Type B pancreatic cell (in vitro differentiated cells): ENCODE data around the gene LIMCH1. TPM values are rescaled to one million over a fixed set of nuclear protein-coding genes. Genes with fewer than 3 reads are reported as not detected.
A peak's percentile ranks its signal among the peaks of the same experiment; 100 is the strongest.

Experiments used
- DNase-seq: peaks from one replicate; pipeline ENCODE4 v3.0.0; 2021; ENCODE audit warnings: mixed read lengths; ENCODE audit not compliant: unreplicated experiment; ENCODE audit errors: extremely low spot score
- H3K27ac Mint-ChIP-seq: 2 replicates; pipeline ENCODE4 v1.8.0; 2021; ENCODE audit warnings: mild to moderate bottlenecking, mixed read lengths
- H3K27me3 Mint-ChIP-seq: 2 replicates; pipeline ENCODE4 v1.8.0; 2021; ENCODE audit warnings: mixed read lengths
- H3K36me3 Mint-ChIP-seq: 2 replicates; pipeline ENCODE4 v1.8.0; 2021; ENCODE audit warnings: mixed read lengths
- H3K4me1 Mint-ChIP-seq: one replicate; pipeline ENCODE4 v1.8.0; 2021; ENCODE audit warnings: mixed read lengths; ENCODE audit not compliant: unreplicated experiment
- H3K4me3 Mint-ChIP-seq: 2 replicates; pipeline ENCODE4 v1.8.0; 2021; ENCODE audit warnings: mild to moderate bottlenecking, mixed read lengths
- H3K9me3 Mint-ChIP-seq: 2 replicates; pipeline ENCODE4 v1.8.0; 2021; ENCODE audit warnings: mixed read lengths
- CTCF ChIP-seq: fragments of 200-600 bp; sonication (generic); conservative IDR thresholded peaks from 2 replicates; pipeline ENCODE4 v1.5.0; 2021; ENCODE audit warnings: antibody characterized with exemption, mild to moderate bottlenecking
- total RNA-seq: library from RNA; stranded (reverse); gene quantifications from 2 replicates; pipeline ENCODE4 v1.2.1, GENCODE V29; 2021; ENCODE audit warnings: low replicate concordance

LIMCH1 gene
- total RNA-seq, 1 donor from 2014 or later: 67.9 TPM

GRCh38 chr4:41746440-41747229, 208.7 kb downstream of the LIMCH1 start:
- Mint-ChIP-seq H3K27ac (no peak overlapping the region), H3K9me3 (no peaks in the 10 kb centered on the region), H3K36me3 (no peaks in the 10 kb centered on the region), H3K4me1 (peaks cover 16% of the 10 kb centered on the region), H3K27me3 (peaks cover 97% of the 10 kb centered on the region), H3K4me3 (peak overlapping the region; percentile 81)
- TF ChIP-seq CTCF: no peak
- no peak for DNase-seq

- no peaks in the 10 kb centered on the region for H3K9me3 Mint-ChIP-seq
- H3K4me3 Mint-ChIP-seq: peak overlapping the region; percentile 81
Measured at GRCh38 chr4:41747230-41748055, 209.5 kb downstream of the LIMCH1 start.

GRCh38 chr4:41748074-41748570, 210.2 kb downstream of the LIMCH1 start:
- no peak for DNase-seq
- Mint-ChIP-seq H3K9me3 (no peaks in the 10 kb centered on the region), H3K36me3 (no peaks in the 10 kb centered on the region), H3K4me1 (peaks cover 16% of the 10 kb centered on the region), H3K4me3 (peak overlapping the region; percentile 43), H3K27me3 (peaks cover 97% of the 10 kb centered on the region), H3K27ac (no peak overlapping the region)
- TF ChIP-seq CTCF: no peak

More at GRCh38 chr4:41747230-41748055, 209.5 kb downstream of the LIMCH1 start:
- peaks cover 97% of the 10 kb centered on the region for H3K27me3 Mint-ChIP-seq
- H3K27ac Mint-ChIP-seq: peak overlapping the region; percentile 6
- TF ChIP-seq CTCF: no peak
- no peak for DNase-seq
- no peaks in the 10 kb centered on the region for H3K36me3 Mint-ChIP-seq
- H3K4me1 Mint-ChIP-seq: peaks cover 16% of the 10 kb centered on the region

GRCh38 chr4:41748571-41749475, 210.9 kb downstream of the LIMCH1 start, which contains the start of gene PHOX2B:
Gene PHOX2B, minus strand, starts transcription at chr4:41748725. Its CDS starts 115 bp downstream, at chr4:41748610.
- TF ChIP-seq CTCF: no peak
- peaks cover 3% of the 10 kb centered on the region for H3K36me3 Mint-ChIP-seq
- peak within 1 kb of the TSS; percentile 81 for H3K4me3 Mint-ChIP-seq
- H3K4me1 Mint-ChIP-seq: peaks cover 16% of the 10 kb centered on the region
- H3K27me3 Mint-ChIP-seq: peaks cover 97% of the 10 kb centered on the region
- H3K27ac Mint-ChIP-seq: peak within 1 kb of the TSS; percentile 6
- DNase-seq: no peak
- no peaks in the 10 kb centered on the region for H3K9me3 Mint-ChIP-seq

GRCh38 chr4:41749631-41750039, 211.7 kb downstream of the LIMCH1 start:
- Mint-ChIP-seq H3K9me3 (no peaks in the 10 kb centered on the region), H3K27me3 (peaks cover 97% of the 10 kb centered on the region), H3K36me3 (peaks cover 3% of the 10 kb centered on the region), H3K4me3 (no peak overlapping the region), H3K4me1 (peaks cover 13% of the 10 kb centered on the region), H3K27ac (no peak overlapping the region)
- TF ChIP-seq CTCF: no peak
- DNase-seq: no peak
